Stimulated activated CD4-positive, alpha-beta T cell treated with anti-CD3 and anti-CD28 coated beads, Interleukin-12 subunit alpha, Interleukin-12 subunit beta, amount 100 ng/mL, for 4 hours (primary cell): ENCODE data around the gene PRAMEF13.
"Not testable (repeated sequence)": the region's sequence is repeated elsewhere in the genome, so short reads cannot be mapped to it uniquely, and the experiment has no call there.

Source experiments
- DNase-seq: peaks from one replicate; pipeline ENCODE4 v3.0.0-alpha.2; 2020

Gene PRAMEF13, protein sequence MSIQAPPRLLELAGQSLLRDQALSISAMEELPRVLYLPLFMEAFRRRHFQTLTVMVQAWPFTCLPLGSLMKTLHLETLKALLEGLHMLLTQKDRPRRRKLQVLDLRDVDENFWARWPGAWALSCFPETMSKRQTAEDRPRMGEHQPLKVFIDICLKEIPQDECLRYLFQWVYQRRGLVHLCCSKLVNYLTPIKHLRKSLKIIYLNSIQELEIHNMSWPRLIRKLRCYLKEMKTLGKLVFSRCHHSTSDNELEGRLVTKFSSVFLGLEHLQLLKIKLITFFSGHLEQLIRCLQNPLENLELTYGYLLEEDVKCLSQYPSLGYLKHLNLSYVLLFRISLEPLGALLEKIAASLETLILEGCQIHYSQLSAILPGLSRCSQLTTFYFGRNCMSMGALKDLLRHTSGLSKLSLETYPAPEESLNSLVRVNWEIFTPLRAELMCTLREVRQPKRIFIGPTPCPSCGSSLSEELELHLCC

DNA sequence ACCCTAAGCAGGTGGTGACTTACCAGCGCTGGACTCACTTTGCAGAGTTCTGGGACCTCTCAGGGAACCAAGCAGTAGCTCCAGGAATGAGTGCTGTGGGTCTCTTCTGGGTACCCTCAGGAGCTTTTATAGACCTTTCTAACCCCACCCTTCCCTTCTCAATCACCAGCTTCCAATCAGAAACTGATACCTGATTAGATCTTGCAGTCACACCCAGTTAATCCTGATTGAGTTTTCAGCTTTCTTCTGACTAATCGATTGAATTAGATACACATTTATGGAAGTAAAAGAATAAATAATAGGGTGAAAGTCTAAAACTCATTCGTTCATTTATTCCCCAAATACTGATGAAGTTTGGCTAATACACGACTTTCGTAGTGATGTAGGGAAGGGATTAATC lies at the start of gene PRAMEF13:
Gene PRAMEF13 (minus strand): TSS at position 101 of the 400 bp plus-strand sequence. CDS start 1,820 bp downstream, outside the sequence.
- not testable (repeated sequence) for DNase-seq

DNA sequence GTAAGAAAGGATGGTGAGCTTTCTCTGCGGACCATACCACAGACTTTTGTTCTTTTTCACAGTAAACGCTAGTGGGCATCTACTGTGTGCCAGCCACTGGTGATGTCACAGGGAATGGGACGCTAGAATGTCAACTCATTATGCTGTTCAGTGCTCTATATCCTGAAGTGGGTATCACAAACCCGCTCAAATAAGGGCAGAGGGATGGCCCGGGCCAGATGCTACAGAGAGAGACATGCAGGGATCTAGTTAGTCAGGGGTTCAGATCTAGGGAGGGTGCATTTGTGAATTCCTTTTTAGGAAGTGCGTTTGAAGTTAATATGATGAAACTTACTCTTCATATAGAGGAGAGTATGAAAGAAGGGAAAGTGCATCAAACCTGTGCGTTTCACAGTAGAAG lies 45.9 kb upstream of the PRAMEF13 start:
- not testable (repeated sequence) for DNase-seq

DNA sequence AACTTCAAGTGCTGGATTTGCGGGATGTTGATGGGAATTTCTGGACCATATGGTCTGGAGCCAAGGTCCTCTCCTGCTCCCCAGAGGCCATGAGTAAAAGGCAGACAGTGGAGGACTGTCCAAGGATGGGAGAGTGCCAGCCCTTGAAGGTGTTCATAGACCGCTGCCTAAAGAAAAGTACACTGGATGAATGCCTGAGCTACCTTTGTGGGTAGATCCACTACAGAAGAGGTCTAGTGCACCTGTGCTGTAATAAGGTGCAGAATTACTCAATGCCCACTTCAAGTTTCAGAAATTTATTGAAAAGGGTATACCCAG lies 45.3 kb upstream of the PRAMEF13 start:
- DNase-seq, result not testable (repeated sequence)

DNA sequence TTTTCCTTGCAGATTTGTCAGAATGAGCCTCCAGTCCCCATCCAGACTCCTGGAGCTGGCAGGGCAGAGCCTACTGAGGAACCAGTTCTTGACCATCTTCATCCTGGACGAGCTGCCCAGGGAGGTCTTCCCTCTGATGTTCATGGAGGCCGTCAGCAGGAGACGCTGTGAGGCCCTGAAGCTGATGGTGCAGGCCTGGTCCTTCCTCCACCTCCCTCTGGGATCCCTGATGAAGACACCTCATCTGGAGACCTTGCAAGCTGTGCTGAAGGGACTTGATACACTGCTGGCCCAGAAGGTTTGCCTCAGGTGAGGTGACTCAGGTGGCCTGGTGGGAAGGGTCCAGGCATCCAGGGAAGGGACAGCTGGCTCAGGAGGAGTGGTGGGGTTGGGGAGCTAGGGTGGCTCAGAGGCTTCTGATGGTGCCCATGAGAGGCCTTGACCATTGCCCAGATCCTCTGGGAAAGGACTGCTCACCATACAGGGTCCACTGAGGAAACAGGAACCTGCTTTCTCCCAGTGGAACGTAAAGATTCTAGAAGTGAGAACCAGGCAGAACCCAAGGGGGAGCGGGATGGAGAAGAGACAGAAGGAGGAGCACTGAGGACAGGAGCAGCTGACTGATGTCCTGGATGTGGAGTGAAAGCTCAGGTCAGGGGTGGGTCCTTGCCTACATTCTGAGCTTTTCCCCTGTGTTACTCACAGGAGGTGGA lies 44.8 kb upstream of the PRAMEF13 start:
- DNase-seq, result not testable (repeated sequence)

DNA sequence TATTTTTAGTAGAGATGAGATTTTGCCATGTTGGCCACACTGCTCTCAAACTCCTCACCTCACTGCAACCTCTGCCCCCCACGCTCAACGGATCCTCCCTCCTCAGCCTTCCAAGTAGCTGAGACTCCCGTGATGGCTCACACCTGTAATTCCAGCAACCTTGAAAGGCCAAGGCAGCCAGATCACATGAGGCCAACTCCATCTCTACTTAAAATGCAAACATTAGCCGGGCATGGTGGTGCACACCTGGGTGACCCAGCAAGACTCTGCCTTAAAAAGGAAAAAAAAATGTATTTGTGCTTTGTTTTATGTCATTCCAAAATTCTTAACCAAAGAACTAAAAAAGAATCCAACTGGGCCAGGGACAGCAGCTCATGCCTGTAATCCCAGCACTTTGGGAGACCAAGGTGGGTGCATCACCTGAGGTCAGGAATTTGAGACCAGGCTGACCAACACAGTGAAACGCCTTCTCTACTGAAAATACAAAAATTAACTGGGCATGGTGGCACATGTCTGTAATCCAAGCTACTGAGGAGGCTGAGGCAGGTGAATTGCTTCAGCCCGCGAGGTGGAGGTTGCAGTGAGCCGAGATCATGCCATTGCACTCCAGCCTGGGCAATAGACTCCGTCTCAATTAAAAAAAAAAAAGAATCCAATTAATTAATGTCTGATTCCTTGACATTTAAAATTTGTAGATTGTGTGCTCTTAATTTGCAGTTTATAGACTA lies 42.5 kb upstream of the PRAMEF13 start:
- not testable (repeated sequence) for DNase-seq

DNA sequence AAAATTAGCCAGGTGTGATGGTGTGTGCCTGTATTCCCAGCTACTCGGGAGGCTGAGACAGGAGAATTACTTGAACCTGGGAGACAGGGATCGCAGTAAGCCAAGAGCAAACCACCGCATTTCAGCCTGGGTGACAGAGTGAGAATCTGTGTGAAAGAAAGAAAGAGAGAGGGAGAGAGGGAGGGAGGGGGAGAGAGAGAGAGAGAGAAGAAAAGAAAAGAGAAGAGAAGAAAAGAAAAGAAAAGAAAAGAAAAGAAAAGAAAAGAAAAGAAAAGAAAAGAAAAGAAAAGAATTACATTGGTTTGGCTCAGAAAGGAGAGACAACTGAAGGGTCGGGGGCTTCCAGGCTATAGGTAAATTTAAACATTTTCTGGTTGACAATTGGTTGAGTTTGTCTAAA lies 38.4 kb upstream of the PRAMEF13 start:
- DNase-seq, result not testable (repeated sequence)

DNA sequence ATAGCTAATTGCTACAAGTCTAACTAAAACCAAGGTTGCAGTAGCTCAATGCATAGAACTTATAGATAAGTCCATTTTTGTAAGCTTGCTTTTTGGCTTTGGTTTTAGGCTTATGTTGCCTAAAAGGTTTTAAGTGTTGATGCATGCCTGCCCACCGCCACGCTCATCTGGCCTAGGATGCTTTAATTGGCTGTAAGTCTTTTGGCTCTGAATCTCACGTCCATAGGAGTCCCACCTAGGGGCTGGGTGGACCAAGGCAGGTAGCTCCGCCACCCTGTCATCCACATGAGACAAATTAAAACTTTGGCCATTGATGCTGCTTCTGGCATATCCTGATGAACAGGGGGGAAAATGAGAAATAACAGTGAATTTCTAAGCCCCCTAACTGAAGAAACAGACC lies 36.4 kb upstream of the PRAMEF13 start:
- DNase-seq, result not testable (repeated sequence)

DNA sequence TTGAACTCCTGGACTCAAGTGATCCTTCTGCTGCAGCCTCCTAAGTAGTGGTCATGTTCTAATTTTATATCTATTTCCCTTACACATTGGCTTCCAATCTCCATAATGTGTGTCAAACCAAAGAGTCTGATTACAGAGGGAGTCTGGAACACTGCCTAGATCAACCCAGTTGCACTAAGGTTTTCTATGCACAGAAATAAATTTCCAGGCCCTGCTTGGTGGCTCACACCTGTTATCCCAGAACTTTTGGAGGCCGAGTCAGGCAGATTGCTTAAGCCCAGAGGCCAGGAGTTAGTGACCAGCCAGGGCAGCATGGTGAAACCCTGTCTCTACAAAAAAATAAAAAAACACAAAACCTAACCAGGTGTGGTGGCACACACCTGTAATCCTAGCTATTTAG lies 32.8 kb upstream of the PRAMEF13 start:
- DNase-seq, result not testable (repeated sequence)

DNA sequence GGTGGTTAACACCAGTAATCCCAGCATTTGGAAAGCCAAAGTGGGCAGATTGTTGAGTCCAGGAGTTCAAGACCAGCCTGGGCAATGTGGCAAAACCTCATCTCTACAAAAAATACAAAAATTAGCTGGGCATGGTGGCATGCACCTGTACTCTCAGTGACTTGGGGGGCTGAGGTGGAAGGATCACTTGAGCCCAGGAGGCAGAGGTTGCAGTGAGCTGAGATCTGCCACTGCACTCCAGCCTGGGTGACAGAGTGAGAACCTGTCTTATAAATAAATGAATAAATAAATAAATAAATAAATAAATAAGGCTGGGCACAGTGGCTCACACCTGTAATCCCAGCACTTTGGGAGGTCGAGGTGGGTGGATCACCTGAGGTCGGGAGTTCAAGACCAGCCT lies 30.8 kb upstream of the PRAMEF13 start:
- DNase-seq, result not testable (repeated sequence)

DNA sequence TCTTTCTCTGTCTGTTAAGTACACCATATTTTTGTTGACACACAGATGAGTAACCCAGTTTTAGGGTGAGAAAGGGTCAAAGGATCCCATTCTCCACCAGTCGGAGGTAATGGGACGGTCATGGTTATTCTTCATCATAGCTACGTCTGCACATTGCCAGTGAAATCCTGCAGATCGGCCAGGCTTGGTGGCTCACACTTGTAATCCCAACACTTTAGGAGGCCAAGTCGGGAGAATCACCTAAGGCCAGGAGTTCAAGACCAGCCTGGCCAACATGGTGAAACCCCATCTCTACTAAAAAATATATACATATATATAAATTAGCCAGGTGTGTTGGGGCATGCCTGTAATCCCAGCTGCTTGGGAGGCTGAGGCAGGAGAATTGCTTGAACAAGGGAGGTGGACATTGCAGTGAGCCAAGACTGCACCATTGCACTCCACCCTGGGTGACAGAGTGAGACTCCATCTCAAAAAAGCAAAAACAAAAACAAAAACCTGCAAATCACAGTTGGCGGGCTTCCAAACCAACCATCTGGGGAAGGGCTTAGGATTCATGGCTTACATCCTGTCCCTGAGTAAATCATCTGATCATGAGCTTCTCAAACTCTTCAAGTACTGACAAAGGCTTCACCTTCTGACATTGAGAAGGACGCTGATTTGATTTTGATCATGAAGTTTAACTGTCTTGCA lies 30.0 kb upstream of the PRAMEF13 start:
- DNase-seq, result not testable (repeated sequence)

DNA sequence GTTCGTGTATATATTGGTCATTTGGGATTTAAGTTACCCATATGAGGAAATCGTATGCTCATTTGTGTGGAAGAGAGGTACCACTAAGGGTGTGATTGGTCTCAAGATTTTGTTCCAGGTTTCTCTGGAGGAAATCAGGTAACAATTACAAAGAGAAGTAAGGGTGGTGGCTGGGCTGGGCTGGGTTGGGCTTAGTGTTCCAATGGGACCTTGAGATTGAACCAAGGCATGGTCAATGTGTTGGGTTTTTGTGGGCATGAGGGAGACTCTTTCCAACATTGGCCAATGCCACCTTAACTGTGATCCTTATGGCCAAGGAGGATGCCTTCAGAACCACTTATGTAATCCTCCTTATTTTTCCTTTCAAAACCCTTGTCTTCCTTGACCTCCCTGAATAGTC lies 29.4 kb upstream of the PRAMEF13 start:
- not testable (repeated sequence) for DNase-seq

DNA sequence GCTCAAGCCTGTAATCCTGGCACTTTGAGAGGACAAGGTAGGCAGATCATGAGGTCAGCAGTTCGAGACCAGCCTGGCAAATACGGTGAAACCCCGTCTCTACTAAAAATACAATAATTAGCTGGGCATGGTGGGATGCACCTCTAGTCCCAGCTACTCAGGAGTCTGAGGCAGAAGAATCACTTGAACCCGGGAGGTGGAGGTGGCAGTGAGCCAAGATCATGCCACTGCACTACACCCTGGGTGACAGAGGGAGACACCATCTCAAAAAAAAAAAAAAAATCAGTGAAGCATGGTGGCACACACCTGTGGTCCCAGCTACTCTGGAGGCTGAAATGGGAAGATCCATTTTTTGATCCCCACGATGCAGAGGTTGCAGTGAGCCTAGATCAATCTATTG lies 28.9 kb upstream of the PRAMEF13 start:
- DNase-seq, result not testable (repeated sequence)

DNA sequence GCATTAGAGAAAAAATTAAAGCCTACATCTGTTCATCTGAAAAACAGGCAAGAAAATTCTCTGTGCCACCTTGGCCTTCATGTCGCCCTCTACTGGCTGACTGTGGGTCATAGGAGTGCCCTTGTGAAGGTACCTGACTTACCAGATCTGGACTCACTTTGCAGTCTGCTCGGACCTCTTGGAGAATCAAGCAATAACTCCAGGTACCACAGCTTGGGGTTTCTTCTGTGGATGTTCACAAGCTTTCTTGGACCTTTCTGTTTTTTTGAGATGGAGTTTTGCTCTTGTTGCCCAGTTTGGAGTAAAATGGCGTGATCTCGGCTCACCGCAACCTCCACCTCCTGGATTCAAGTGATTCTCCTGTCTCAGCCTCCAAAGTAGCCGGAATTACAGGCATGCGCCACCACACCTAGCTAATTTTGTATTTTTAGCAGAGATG lies 27.2 kb upstream of the PRAMEF13 start:
- DNase-seq, result peak; percentile 33

DNA sequence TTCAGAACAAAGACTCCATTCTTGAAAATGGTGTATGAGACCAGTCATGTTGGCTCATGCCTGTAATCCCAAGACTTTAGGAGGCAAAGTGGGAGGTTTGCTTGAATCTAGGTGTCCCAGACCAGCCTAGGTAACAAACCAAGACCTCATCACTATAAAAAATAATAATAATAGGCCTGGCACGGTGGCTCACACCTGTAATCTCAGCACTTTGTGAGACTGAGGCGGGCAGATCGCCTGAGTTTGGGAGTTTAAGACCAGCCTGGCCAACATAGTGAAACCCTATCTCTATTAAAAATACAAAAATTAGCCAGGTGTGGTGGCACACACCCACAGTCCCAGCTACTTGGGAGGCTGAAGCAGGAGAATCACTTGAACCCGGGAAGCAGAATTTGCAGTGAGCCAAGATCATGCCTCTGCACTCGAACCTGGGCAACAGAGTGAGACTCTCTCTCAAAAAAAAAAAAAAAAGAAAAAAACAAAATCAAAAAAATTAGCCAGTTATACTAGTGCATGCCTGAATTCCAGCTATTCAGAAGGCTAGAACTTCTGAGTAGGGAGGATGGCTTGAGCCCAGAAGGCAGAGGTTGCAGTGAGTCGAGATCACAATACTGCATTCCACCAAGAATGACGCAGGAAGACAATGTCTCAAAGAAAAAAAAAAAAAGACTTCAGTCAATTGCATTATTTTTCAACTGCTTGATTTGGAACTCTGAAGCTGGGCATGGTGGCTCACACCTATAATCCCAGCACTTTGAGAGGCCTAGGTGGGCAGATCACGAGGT lies 26.3 kb upstream of the PRAMEF13 start:
- DNase-seq, result not testable (repeated sequence)

DNA sequence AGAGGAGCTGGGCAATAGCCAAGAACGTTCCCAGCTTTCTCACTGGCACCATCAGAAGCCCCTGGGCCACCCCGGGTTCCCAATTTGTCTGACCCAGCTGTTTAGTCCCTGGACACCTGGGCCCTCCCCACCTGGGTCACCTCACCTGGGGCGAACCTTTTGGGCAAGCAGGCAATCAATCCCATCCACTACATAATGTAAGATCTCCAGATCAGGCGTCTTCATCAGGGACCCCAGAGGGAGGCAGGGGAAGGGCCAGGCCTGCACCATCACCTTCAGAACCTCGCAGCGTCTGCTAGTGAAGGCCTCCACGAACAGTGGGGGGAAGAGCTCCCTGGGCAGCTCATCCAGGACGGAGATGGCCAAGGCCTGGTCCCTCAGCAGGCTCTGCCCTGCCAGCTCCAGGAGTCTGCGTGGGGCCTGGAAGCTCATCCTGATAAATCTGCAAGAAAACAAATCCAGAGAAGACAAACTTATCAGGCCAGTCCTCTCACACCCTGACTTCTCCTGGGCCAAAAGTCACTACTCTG lies 24.5 kb upstream of the PRAMEF13 start, which contains the start of gene PRAMEF18:
Gene PRAMEF18 (minus strand): TSS at position 480 of the 530 bp plus-strand sequence. CDS start 48 bp downstream, at position 432.
- not testable (repeated sequence) for DNase-seq

DNA sequence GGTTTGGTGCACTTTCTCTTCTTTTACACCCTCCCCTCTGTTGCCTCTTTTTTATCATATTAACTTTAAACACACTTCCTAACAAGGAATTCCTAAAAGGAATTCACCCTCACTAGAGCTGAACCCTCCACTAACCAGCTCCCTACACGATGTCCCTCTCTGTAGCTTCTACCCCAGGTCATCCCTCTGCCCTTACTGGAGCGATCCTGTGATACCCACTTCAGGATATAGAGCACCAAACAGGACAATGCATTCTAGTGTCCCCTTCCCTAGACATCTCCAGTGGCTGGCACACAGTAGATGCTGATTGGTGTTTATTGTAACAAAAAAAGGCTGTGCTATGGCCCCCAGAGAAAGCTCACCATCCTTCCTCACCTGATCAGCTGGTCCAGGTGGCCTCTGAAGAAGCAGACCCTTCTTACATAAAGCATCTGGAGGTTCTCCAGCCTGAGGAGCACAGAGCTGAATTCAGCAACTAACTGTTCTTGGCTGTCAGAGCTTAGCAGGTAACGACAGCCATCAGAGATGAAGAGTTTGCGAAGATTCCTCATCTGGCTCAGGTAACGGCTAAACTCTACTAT lies 23.4 kb upstream of the PRAMEF13 start:
- DNase-seq, result no peak

DNA sequence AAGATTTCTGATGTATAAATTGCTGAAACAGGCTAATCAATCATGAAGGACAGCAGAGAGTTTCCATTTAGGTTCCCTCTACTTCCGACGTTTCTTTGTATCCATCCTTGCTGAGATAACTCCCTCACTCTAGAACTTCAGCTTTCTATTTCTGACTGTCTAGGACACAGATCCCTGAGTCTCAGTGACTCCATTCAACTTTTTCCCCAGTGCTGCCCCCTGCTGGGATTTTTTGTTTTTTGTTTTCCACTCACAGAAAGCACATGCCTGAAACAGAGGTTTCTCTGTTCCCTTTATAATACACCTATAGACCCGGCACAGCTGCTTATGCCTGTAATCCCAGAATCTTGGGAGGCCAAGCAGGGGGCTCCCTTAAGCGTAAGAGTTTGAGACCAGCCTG lies 21.6 kb upstream of the PRAMEF13 start:
- not testable (repeated sequence) for DNase-seq

DNA sequence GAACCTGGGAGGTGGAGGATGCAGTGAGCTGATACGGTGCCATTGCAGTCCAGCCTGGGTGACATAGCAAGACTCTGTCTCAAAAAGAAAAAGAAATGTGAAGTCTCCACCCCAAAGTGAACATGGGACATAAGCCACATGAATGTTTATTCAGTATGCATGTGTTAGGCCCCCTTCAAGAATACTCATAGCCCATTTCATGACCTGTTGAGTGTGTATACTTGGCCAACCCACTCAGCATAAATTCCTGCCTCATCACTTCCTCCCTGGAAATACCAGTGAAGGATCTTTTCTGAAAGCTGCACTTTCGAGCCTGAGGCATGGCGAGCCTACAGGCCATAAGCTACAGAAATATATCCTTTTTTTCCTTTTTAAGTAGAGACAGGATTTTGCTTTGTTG lies 18.0 kb upstream of the PRAMEF13 start:
- not testable (repeated sequence) for DNase-seq

DNA sequence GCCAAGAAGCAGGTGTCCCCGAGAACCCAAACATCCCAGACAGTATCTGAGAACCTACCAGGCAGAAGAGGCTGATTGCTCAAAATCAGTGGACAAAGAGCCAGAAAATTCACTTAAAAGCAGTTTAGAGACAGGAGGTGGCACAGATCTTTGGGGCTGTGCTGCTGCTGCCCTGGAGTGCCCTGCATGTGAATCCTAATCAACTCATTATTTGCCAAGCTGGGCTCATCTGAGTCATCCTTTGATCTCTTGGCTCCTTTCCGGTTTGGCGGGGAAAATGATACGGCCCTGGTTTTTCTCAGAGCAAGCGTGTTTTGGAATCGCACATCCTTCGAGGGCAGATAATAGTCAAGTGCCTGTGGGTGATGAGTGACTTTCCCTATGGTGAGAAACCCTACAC lies 15.4 kb upstream of the PRAMEF13 start:
- not testable (repeated sequence) for DNase-seq

DNA sequence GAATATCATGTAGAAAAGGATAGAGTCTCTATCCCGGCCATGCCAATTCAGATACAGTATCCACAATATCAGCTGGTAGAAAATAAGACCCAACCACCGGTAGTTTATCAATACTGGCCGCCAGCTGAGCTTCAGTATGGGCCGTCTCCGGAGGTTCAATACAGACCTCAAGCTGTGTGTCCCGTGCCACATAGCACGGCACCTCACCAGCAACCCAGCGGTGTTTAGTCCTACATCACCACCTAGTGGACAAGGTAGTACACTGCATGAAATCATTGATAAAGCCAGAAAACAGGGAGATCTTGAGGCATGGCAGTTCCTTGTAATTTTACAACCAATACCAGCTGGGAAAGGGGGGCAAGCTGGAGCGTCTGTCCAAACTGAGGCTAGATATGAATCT lies 7.5 kb upstream of the PRAMEF13 start:
- DNase-seq, result not testable (repeated sequence)

DNA sequence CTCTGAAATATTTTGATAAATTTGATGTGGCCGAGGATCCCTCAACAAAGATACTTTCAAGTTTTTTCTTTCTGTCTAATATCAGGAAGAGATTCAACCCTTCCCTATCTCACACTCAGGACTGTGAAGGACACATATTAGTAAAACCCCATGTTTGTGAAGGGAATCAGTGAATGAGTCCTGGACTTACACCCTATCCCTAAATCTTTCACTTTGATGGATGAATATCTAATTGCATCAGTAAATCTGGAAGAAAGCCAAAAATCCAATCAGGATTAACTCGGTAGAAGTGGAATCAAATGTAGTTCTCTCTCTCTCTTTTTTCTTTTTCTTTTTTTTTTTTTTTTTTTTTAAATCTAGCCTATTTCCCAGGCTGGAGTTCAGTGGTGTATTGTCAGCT lies 29.7 kb downstream of the PRAMEF13 start, which contains the start of gene PRAMEF9:
Gene PRAMEF9 (plus strand): TSS at position 301 of the 400 bp plus-strand sequence. CDS start 3,433 bp downstream, outside the sequence.
- DNase-seq, result not testable (repeated sequence)
